ENCODE data around the gene SZRD1.
"Not testable (repeated sequence)": the region's sequence is repeated elsewhere in the genome, so short reads cannot be mapped to it uniquely, and the experiment has no call there.

Gene SZRD1

DNA sequence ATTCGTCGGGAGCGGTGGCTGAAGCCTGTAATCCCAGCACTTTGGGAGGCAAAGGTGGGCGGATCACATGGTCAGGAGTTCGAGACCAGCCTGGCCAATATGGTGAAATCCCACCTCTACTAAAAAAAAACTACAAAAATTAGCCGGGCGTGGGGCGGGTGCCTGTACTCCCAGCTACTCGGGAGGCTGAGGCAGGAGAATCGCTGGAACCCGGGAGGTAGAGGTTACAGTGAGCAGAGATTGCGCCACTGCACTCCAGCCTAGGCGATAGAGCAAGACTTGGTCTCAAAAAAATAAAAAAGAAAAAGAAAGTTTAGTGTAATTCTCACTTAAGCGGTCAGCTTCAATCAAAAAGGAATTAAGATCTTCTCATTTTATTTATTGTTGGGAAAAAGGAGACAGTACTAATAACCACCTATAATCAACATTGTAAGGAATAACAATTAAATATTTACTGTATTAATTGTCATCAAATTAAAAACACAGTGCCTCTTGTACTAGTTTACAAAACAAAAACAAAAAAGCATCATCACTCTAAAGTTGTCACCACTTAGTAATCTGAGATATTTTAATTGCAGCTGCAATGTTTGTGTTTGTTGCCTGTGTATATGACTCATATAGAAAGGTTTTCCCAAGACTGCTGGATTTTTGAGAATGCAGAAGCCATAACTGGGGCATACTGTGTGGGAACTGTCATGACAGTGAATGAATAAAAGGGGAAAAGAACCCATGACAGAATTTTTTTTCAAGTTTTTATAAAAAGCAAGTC lies 18.4 kb upstream of the SZRD1 start:
- no peak overlapping the region for H3K27ac ChIP-seq (ENCODE audit: low read depth, low read length)
- 95% methylated on average over 13 of the region's 14 CpGs for WGBS
- no peak overlapping the region for H3K9ac ChIP-seq (ENCODE audit: low read depth, low read length)

DNA sequence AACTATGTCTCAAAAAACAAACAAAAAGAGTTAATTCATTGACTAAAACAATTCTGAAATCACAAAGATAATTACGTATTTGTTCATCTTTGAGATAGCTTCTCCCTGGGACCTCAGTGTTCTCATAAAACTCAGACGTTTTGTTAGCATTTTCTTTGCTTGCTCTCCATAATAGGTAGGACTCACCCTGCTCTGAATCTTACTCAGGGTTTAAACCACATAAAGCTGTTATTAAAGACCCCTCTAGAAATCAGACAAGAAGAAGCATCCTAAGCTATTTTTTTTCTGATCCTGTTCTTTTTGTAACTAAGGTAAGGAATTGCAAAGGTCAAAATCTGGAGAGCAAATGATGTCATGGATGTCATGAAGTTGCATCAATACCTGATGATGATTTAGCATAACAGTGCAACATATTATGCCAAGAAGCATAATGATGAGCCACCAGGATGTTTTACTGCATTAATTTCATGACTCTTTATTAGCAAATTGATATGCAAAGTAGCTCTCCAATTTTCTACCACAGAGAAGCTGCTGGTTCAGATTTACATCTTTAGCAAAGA lies 17.1 kb upstream of the SZRD1 start:
- 91% methylated on average over 2 of the region's 2 CpGs for WGBS
- H3K36me3 ChIP-seq (ENCODE audit: insufficient read depth, low read length), result no peaks in the 10 kb centered on the region
- H3K9ac ChIP-seq (ENCODE audit: low read depth, low read length), result no peak overlapping the region
- H3K9me3 ChIP-seq (ENCODE audit: insufficient read depth, low read depth, low read length), result no peaks in the 10 kb centered on the region
- H3K27me3 ChIP-seq (ENCODE audit: insufficient read depth, low read length), result no peaks in the 10 kb centered on the region
- H3K4me3 ChIP-seq (ENCODE audit: low read length), result no peak overlapping the region
- H3K4me1 ChIP-seq (ENCODE audit: insufficient read depth, low read length), result peaks cover 9% of the 10 kb centered on the region
- H3K27ac ChIP-seq (ENCODE audit: low read depth, low read length), result no peak overlapping the region

More for the DNA sequence above, 18.4 kb upstream of the SZRD1 start:
- no peak overlapping the region for H3K4me3 ChIP-seq (ENCODE audit: low read length)
- H3K36me3 ChIP-seq (ENCODE audit: insufficient read depth, low read length), result no peaks in the 10 kb centered on the region
- H3K27me3 ChIP-seq (ENCODE audit: insufficient read depth, low read length), result no peaks in the 10 kb centered on the region
- no peaks in the 10 kb centered on the region for H3K9me3 ChIP-seq (ENCODE audit: insufficient read depth, low read depth, low read length)
- peaks cover 9% of the 10 kb centered on the region for H3K4me1 ChIP-seq (ENCODE audit: insufficient read depth, low read length)

DNA sequence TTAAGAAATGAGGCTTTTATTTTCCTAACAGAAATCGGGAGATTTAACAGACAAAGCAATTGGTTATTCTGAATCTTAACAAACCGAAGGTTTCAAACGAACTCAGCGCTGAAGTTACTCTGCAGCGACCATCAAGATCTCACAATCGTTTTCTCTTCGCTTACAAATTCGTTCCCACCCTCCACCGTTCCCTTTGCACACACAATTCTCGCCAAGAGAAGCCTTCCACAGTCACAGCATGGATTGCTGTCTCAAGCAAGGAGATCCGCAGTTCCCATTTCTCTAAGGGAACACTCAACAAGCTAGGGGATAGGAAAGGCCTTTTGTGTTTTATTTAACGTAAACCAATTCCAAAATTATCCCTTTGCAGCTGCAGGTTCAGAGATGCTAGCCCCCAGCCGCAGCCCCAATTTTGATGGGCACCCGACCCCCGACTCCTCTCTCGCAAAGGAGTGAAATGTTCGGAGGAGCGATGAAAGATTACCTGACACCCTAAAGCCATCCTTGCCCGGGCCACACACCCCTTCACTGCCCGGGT lies 15.5 kb upstream of the SZRD1 start:
- H3K27ac ChIP-seq (ENCODE audit: low read depth, low read length), result peak overlapping the region; percentile 80
- WGBS, result 1% methylated on average over 19 of the region's 20 CpGs
- H3K4me1 ChIP-seq (ENCODE audit: insufficient read depth, low read length), result peaks cover 9% of the 10 kb centered on the region
- H3K27me3 ChIP-seq (ENCODE audit: insufficient read depth, low read length), result no peaks in the 10 kb centered on the region
- peak overlapping the region; percentile 69 for H3K9ac ChIP-seq (ENCODE audit: low read depth, low read length)
- H3K36me3 ChIP-seq (ENCODE audit: insufficient read depth, low read length), result no peaks in the 10 kb centered on the region
- H3K9me3 ChIP-seq (ENCODE audit: insufficient read depth, low read depth, low read length), result no peaks in the 10 kb centered on the region
- H3K4me3 ChIP-seq (ENCODE audit: low read length), result peak overlapping the region; percentile 87

DNA sequence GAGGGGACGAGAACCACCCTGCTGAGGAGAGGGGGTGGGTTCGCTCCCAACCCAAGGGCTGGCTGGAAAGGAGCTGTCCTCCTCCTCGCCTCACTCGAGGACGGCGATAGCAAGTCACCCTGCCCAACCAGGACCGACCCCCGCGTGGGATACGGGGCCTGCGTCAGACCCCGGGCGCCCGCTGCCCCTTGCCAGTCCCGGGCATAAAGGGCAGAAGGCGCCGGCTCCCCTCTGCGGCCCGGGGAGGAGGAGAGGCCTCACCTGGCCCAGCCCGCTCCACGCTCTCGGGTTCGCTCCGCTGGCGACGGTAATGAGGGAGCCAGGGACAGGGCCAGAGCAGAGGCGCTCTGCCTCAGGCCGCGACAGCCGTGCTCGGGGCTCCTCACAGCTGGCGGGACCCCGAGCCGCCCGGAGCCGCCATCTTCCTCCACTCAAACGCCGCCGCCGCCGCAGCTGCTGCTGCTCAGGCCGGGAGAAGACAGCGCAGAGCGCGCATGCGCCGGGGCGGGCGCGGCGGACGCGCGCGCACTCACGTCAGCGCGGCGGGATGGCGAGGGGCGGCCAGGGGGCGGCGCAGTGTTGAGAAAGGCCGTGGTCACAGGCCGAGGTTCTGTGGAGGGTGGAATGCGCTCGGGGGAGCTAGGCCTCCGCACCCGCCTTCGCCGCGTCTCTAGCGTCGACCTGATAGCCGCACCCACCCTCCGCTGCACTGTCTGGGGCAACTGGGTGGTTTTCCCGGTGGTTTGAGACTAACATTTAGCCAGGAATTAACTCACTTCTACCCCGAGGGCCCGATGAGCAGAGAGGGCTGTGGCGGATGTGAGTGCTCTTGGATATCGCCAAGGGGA lies 14.8 kb upstream of the SZRD1 start, which contains the start of gene FBXO42:
Gene FBXO42, minus strand, starts transcription at position 487 of the 848 bp plus-strand sequence. CDS start 37,062 bp downstream, outside the sequence.
- Histone ChIP-seq H3K9me3 (ENCODE audit: insufficient read depth, low read depth, low read length) (no peaks in the 10 kb centered on the region), H3K27ac (ENCODE audit: low read depth, low read length) (peak within 1 kb of the TSS; percentile 86), H3K4me3 (ENCODE audit: low read length) (peak within 1 kb of the TSS; percentile 87), H3K36me3 (ENCODE audit: insufficient read depth, low read length) (no peaks in the 10 kb centered on the region), H3K9ac (ENCODE audit: low read depth, low read length) (peak within 1 kb of the TSS; percentile 81), H3K27me3 (ENCODE audit: insufficient read depth, low read length) (no peaks in the 10 kb centered on the region), H3K4me1 (ENCODE audit: insufficient read depth, low read length) (peaks cover 9% of the 10 kb centered on the region)
- 1% methylated on average over 81 of the region's 81 CpGs for WGBS

DNA sequence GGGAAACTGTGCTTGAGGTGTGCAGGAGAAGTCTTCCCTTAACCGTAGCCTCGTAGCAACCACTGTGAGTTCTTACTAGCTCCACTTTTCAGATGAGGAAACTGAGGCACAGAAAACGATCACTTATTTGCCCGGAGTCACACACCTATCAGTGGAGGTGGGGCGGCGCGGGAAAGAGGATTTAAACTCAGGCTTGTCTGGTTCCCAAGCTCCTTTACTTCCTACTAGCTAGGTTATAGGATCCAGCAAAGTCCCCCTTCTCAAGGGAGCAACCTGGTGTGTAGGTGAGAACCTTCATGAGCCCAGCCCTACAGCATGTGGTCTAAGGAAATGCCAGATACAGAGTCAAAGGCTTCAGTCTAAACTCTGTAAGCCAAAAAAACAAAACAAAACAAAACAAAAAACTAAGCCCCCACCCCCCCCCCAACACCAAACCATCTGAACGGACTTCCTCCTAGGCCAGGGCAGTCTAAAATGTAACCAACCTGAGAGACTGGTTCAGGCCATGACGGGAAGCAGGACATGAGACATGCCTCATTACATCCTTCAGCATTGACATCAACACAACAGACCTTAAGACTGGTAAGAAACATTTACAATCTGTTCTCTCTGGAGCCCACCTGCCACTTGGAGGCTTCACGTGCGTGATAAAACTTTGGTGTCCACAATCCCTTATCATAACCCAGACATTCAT lies 14.1 kb upstream of the SZRD1 start:
- Histone ChIP-seq H3K27ac (ENCODE audit: low read depth, low read length) (peak overlapping the region; percentile 86; the same call in 1 of the 2 replicates), H3K9me3 (ENCODE audit: insufficient read depth, low read depth, low read length) (no peaks in the 10 kb centered on the region), H3K4me1 (ENCODE audit: insufficient read depth, low read length) (peaks cover 9% of the 10 kb centered on the region), H3K36me3 (ENCODE audit: insufficient read depth, low read length) (no peaks in the 10 kb centered on the region), H3K27me3 (ENCODE audit: insufficient read depth, low read length) (no peaks in the 10 kb centered on the region), H3K9ac (ENCODE audit: low read depth, low read length) (peak overlapping the region; percentile 81), H3K4me3 (ENCODE audit: low read length) (peak overlapping the region; percentile 87)
- 65% methylated on average over 11 of the region's 11 CpGs for WGBS

DNA sequence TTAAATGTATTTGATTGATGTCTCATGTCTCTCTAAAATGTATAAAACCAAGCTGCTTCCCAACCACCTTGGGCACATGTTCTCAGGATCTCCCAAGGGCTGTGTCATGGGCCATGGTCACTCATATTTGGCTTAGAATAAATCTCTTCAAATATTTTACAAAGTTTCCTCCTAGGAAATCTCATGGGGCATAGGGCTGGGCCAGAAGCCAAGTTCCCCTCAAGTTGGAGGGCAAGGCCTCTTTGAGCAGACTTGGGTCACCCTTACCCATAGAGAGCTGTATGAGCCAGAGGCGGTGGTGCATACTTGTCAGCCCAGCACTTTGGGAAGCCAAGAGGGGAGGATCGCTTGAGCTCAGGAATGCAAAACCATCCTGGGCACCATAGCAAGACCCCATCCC lies 12.4 kb upstream of the SZRD1 start:
- WGBS, result 100% methylated on average over 2 of the region's 2 CpGs
- Histone ChIP-seq H3K9me3 (ENCODE audit: insufficient read depth, low read depth, low read length) (no peaks in the 10 kb centered on the region), H3K9ac (ENCODE audit: low read depth, low read length) (no peak overlapping the region), H3K4me3 (ENCODE audit: low read length) (no peak overlapping the region), H3K4me1 (ENCODE audit: insufficient read depth, low read length) (peaks cover 9% of the 10 kb centered on the region), H3K27me3 (ENCODE audit: insufficient read depth, low read length) (no peaks in the 10 kb centered on the region), H3K36me3 (ENCODE audit: insufficient read depth, low read length) (no peaks in the 10 kb centered on the region), H3K27ac (ENCODE audit: low read depth, low read length) (no peak overlapping the region)

DNA sequence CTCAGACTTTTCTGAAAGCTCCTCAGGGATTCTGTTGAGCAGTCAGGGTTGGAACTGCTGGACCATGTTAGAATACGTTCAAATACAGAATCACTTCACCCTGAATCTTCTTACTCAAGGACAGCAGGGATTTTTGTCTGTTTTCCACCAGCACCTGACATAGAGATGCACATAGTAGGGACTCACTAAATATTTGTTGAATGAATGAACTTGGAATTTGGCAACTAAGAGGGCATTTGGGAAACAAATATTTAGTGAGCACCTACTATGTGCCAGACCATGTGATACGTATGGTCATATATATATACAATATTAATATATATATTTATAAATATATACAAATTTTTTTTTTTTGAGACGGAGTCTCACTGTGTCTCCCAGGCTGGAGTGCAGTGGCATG lies 10.2 kb upstream of the SZRD1 start:
- H3K4me3 ChIP-seq (ENCODE audit: low read length), result no peak overlapping the region
- H3K27ac ChIP-seq (ENCODE audit: low read depth, low read length), result no peak overlapping the region
- no peak overlapping the region for H3K9ac ChIP-seq (ENCODE audit: low read depth, low read length)
- no peaks in the 10 kb centered on the region for H3K27me3 ChIP-seq (ENCODE audit: insufficient read depth, low read length)
- H3K4me1 ChIP-seq (ENCODE audit: insufficient read depth, low read length), result peaks cover 6% of the 10 kb centered on the region
- no peaks in the 10 kb centered on the region for H3K36me3 ChIP-seq (ENCODE audit: insufficient read depth, low read length)
- WGBS, result 87% methylated on average over 2 of the region's 3 CpGs
- H3K9me3 ChIP-seq (ENCODE audit: insufficient read depth, low read depth, low read length), result no peaks in the 10 kb centered on the region

DNA sequence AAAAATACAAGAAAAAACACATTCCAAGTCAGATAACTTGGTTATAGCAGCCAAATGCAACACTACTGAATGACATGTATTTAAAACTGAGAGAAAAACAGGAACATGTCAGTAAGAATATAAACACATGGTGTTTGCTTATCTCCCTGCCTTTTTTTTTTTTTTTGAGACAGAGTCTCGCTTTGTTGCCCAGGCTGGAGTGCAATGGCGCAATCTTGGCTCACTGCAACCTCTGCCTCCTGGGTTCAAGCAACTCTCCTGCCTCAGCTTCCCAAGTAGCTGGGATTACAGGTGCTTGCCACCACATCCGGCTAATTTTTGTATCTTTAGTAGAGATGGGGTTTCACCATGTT lies 1.9 kb upstream of the SZRD1 start:
- not testable (repeated sequence) for H3K4me3 ChIP-seq (ENCODE audit: low read length); H3K27ac ChIP-seq (ENCODE audit: low read depth, low read length); H3K36me3 ChIP-seq (ENCODE audit: insufficient read depth, low read length); H3K9me3 ChIP-seq (ENCODE audit: insufficient read depth, low read depth, low read length); H3K9ac ChIP-seq (ENCODE audit: low read depth, low read length); H3K4me1 ChIP-seq (ENCODE audit: insufficient read depth, low read length); H3K27me3 ChIP-seq (ENCODE audit: insufficient read depth, low read length)
- 96% methylated on average over 3 of the region's 3 CpGs for WGBS

DNA sequence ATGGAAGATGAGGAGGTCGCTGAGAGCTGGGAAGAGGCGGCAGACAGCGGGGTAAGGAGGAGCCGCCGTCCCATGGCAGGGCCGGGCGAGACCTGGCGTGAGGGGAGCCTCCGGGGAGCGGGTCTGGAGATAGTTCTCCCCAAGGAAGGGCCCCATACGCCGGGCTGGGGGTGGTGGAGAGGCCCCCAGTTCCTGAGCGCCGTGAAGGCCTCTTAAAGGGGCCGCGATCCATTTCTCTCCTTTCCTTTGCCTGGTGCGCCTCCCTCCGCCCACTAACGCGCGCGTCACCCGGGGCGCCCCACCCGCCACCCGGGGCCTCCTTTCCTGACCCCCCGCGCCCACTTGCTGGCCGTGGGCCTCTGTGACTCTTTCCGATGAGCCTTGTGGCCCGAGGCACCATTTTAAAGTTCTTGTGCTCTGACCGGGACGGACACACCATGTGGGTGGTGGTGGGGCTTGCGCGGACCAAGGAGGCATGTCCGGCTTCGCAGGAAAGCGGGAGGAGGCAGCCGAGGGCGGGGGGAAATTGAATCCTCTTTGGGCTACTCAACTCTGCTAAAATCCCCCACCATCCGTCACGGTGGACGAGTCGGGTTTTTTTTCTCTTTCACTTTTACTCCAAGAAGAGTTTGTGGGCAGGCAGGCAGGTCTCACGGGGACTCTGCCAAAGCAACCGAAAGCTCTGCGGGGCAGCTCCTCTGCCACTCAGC lies 371 bp downstream of the SZRD1 start:
- Histone ChIP-seq H3K27ac (ENCODE audit: low read depth, low read length) (peak overlapping the region; percentile 97), H3K4me3 (ENCODE audit: low read length) (peak overlapping the region; percentile 88), H3K4me1 (ENCODE audit: insufficient read depth, low read length) (peaks cover 8% of the 10 kb centered on the region), H3K36me3 (ENCODE audit: insufficient read depth, low read length) (peaks cover under 1% of the 10 kb centered on the region), H3K9me3 (ENCODE audit: insufficient read depth, low read depth, low read length) (no peaks in the 10 kb centered on the region), H3K27me3 (ENCODE audit: insufficient read depth, low read length) (no peaks in the 10 kb centered on the region), H3K9ac (ENCODE audit: low read depth, low read length) (peak overlapping the region; percentile 92)
- under 1% methylated on average over 47 of the region's 47 CpGs for WGBS

All from HUES64 (cell line).